SK-N-SH treated with all-trans-retinoic acid at 6 μM for 48 hours (cell line): Measurements from ENCODE around the gene STK4.

Experiments
- ISL1 ChIP-seq: fragments of 250-450 bp; sonication (Bioruptor Pico); IDR thresholded peaks from 2 replicates; pipeline ENCODE4 v2.1.2; 2022; ENCODE audit warnings: mild to moderate bottlenecking, moderate library complexity
- RARB ChIP-seq: fragments of 250-450 bp; sonication (Bioruptor Pico); IDR thresholded peaks from 2 replicates; pipeline ENCODE4 v1.8.0; 2021; ENCODE audit warnings: mild to moderate bottlenecking, moderate library complexity
- TCF4 ChIP-seq: fragments of 250-450 bp; sonication (Bioruptor Pico); IDR thresholded peaks from 2 replicates; pipeline ENCODE4 v1.8.0; 2021; ENCODE audit warnings: mild to moderate bottlenecking, moderate library complexity, borderline replicate concordance
- ZFP3 ChIP-seq: fragments of 250-450 bp; sonication (Bioruptor Pico); IDR thresholded peaks from 2 replicates; pipeline ENCODE4 v1.5.0; 2020; ENCODE audit warnings: mild to moderate bottlenecking, moderate library complexity
- ZNF70 ChIP-seq: fragments of 450-650 bp; formaldehyde crosslinking; IDR thresholded peaks from 2 replicates; pipeline ENCODE4 v1.5.0; 2020; ENCODE audit warnings: mild to moderate bottlenecking, moderate library complexity
- TF ChIP-seq, protein P1 (sequence below): fragments of 250-450 bp; sonication (Bioruptor Pico); IDR thresholded peaks from 2 replicates; pipeline ENCODE4 v1.5.1; 2020; ENCODE audit warnings: low read depth, mild to moderate bottlenecking, moderate library complexity
- TF ChIP-seq, protein P2 (sequence below): fragments of 250-450 bp; sonication (Bioruptor Pico); IDR thresholded peaks from 2 replicates; pipeline ENCODE4 v1.5.0; 2020; ENCODE audit warnings: mild to moderate bottlenecking, moderate library complexity
- TF ChIP-seq, protein P3 (sequence below): fragments of 250-450 bp; sonication (Bioruptor Pico); IDR thresholded peaks from 2 replicates; pipeline ENCODE4 v1.8.0; 2020; ENCODE audit warnings: mild to moderate bottlenecking, moderate library complexity, borderline replicate concordance

DNA sequence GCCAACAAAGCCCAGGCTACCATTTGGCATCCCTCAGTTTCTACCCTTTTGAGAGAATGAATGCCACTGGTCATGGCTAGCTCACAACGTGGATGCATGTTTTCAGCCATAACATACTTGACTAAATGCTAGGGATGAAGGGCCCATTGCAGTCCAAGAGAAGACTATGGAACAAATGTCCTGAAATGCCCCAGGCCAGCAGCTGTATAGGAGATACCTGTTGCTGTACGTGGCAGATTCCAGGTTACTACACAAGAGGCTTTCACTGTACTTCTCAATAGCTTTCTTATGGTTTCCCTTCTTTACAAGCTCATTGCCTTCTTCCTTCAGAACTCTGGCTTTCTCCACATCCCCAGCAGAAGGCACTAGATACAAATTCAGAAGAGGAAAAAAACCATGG is 17.8 kb upstream of the STK4 start:
- TF ChIP-seq, protein P1, sequence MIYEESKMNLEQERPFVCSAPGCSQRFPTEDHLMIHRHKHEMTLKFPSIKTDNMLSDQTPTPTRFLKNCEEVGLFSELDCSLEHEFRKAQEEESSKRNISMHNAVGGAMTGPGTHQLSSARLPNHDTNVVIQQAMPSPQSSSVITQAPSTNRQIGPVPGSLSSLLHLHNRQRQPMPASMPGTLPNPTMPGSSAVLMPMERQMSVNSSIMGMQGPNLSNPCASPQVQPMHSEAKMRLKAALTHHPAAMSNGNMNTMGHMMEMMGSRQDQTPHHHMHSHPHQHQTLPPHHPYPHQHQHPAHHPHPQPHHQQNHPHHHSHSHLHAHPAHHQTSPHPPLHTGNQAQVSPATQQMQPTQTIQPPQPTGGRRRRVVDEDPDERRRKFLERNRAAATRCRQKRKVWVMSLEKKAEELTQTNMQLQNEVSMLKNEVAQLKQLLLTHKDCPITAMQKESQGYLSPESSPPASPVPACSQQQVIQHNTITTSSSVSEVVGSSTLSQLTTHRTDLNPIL: no peak
- TF ChIP-seq ZFP3 (no peak), ZNF70 (CRISPR knock-in tag) (no peak), ISL1 (CRISPR knock-in tag) (no peak), RARB (CRISPR knock-in tag) (no peak), TCF4 (CRISPR knock-in tag) (no peak)
- TF ChIP-seq, protein P2, sequence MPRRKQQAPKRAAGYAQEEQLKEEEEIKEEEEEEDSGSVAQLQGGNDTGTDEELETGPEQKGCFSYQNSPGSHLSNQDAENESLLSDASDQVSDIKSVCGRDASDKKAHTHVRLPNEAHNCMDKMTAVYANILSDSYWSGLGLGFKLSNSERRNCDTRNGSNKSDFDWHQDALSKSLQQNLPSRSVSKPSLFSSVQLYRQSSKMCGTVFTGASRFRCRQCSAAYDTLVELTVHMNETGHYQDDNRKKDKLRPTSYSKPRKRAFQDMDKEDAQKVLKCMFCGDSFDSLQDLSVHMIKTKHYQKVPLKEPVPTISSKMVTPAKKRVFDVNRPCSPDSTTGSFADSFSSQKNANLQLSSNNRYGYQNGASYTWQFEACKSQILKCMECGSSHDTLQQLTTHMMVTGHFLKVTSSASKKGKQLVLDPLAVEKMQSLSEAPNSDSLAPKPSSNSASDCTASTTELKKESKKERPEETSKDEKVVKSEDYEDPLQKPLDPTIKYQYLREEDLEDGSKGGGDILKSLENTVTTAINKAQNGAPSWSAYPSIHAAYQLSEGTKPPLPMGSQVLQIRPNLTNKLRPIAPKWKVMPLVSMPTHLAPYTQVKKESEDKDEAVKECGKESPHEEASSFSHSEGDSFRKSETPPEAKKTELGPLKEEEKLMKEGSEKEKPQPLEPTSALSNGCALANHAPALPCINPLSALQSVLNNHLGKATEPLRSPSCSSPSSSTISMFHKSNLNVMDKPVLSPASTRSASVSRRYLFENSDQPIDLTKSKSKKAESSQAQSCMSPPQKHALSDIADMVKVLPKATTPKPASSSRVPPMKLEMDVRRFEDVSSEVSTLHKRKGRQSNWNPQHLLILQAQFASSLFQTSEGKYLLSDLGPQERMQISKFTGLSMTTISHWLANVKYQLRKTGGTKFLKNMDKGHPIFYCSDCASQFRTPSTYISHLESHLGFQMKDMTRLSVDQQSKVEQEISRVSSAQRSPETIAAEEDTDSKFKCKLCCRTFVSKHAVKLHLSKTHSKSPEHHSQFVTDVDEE: no peak
- TF ChIP-seq, protein P3, sequence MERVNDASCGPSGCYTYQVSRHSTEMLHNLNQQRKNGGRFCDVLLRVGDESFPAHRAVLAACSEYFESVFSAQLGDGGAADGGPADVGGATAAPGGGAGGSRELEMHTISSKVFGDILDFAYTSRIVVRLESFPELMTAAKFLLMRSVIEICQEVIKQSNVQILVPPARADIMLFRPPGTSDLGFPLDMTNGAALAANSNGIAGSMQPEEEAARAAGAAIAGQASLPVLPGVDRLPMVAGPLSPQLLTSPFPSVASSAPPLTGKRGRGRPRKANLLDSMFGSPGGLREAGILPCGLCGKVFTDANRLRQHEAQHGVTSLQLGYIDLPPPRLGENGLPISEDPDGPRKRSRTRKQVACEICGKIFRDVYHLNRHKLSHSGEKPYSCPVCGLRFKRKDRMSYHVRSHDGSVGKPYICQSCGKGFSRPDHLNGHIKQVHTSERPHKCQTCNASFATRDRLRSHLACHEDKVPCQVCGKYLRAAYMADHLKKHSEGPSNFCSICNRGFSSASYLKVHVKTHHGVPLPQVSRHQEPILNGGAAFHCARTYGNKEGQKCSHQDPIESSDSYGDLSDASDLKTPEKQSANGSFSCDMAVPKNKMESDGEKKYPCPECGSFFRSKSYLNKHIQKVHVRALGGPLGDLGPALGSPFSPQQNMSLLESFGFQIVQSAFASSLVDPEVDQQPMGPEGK (CRISPR knock-in tag): no peak
